Lung (tissue), 12 donors: ENCODE data around the gene BBX. TPM values are rescaled to one million over a fixed set of nuclear protein-coding genes. Genes with fewer than 3 reads are reported as not detected.

Source experiments
- ATAC-seq: fragments of 200-7000 bp; cut with Tn5 transposase; one replicate; pipeline ENCODE4 v1.9.1; 2020; ENCODE audit warnings: moderate number of reproducible peaks; ENCODE audit not compliant: insufficient read depth, low FRiP score
- DNase-seq, 3 donors: peaks; one replicate each; pipeline ENCODE4 v3.0.0-alpha.2; 2013 to 2017
- H3K27ac ChIP-seq, 2 donors: one replicate each; pipeline ENCODE4 v1.5.1; 2013; ENCODE audit warnings: mild to moderate bottlenecking in 2 of 2, moderate library complexity in 2 of 2, control low read depth in 1 of 2, inconsistent platforms in 1 of 2, low read depth in 1 of 2, low read length in 1 of 2
- H3K27me3 ChIP-seq, 3 donors: one replicate each; pipeline ENCODE4 v1.5.1; 2013; ENCODE audit warnings: low read length in 2 of 3; ENCODE audit not compliant: control insufficient read depth in 3 of 3, insufficient read depth in 3 of 3
- H3K36me3 ChIP-seq, 4 donors: one replicate each; pipeline ENCODE4 v1.5.1; 2013; ENCODE audit warnings: low read length in 4 of 4, mild to moderate bottlenecking in 1 of 4, moderate library complexity in 1 of 4; ENCODE audit not compliant: control insufficient read depth in 4 of 4, insufficient read depth in 4 of 4
- H3K4me1 ChIP-seq, 5 donors: one replicate each; pipeline ENCODE4 v1.5.1; 2013; ENCODE audit warnings: low read length in 5 of 5, mild to moderate bottlenecking in 2 of 5, moderate library complexity in 1 of 5; ENCODE audit not compliant: control insufficient read depth in 5 of 5, insufficient read depth in 5 of 5
- H3K4me3 ChIP-seq: one replicate; pipeline ENCODE4 v1.5.1; 2013; ENCODE audit warnings: mild to moderate bottlenecking, control low read depth, moderate library complexity
- H3K9ac ChIP-seq, 2 donors: one replicate each; pipeline ENCODE4 v1.5.1; 2013; ENCODE audit warnings: low read length in 2 of 2, control low read depth in 1 of 2; ENCODE audit not compliant: insufficient read depth in 1 of 2
- H3K9me3 ChIP-seq, 4 donors: one replicate each; pipeline ENCODE4 v1.5.1; 2013; ENCODE audit warnings: low read length in 3 of 4, mild to moderate bottlenecking in 1 of 4, moderate library complexity in 1 of 4; ENCODE audit not compliant: control insufficient read depth in 4 of 4, insufficient read depth in 3 of 4
- CTCF ChIP-seq: IDR thresholded peaks from 2 replicates; pipeline ENCODE4 v1.5.1; 2012; ENCODE audit warnings: mild to moderate bottlenecking; ENCODE audit errors: control extremely low read depth, extremely low read depth
- WGBS, 2 donors: extraction: QIAGEN DNeasy Blood & Tissue Kit; methylation state at CpG; one replicate each; pipeline ENCODE4 v1.1.7; 2013; 5-methylcytosine and 5-hydroxymethylcytosine counted together
- polyA plus RNA-seq, 2 donors: library from polyadenylated mRNA; stranded (reverse); fragments of 200-250 nt; gene quantifications; one replicate each; pipeline ENCODE4 v1.2.1, GENCODE V29; 2013
- total RNA-seq, 2 donors: library from RNA; depleted of rRNA in 1 of 2; stranded (reverse); fragments of >200 nt in 1 of 2; gene quantifications; one replicate each; pipeline ENCODE4 v1.2.1, GENCODE V29; 2014 to 2021
- donor health status: control.
- donor health status: control.
- donor health status: Bipolar disorder and iron deficiency.
- donor health status: healthy.
- donor health status: DM: yes; HTN: yes; CAD: no.

Gene BBX
- total and polyA plus RNA-seq, 4 donors, result 6.3 to 93.3 (median 25.1) TPM

GRCh38 chr3:107620534-107620933 lies 97.8 kb downstream of the BBX start:
- Histone ChIP-seq H3K27ac (no peak overlapping the region), H3K27me3 (no peaks in the 10 kb centered on the region), H3K4me3 (no peak overlapping the region), H3K9me3 (no peaks in the 10 kb centered on the region), H3K9ac (no peak overlapping the region), H3K4me1 (no peaks in the 10 kb centered on the region), H3K36me3 (no peaks in the 10 kb centered on the region)
- ATAC-seq (no peak), DNase-seq (no peak)
- WGBS, 2 donors, result 98 to 100% methylated on average over 3 of the region's 3 CpGs
- TF ChIP-seq CTCF, result no peak

DNA sequence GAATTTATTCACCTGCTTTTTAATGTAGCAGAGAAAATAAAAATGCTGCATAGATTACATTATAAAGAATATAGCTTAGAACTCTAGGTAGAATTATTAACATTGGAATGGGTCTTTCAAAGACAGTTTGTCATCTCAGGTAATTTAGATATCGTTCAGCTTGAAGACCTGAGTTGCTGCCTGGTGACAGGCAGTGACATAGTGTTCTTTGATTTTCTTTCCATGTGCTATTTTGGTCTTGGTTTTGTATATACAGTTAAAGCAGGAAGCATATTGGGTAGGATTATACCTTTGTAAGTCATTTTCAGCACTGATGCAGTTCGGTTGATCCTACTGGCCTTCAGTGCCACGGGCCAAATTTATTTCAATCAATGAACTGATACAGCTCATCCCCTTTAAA lies 98.7 kb downstream of the BBX start:
- ATAC-seq (no peak), DNase-seq (no peak)
- Histone ChIP-seq H3K27me3 (no peaks in the 10 kb centered on the region), H3K36me3 (no peaks in the 10 kb centered on the region), H3K4me3 (no peak overlapping the region), H3K4me1 (no peaks in the 10 kb centered on the region), H3K27ac (no peak overlapping the region), H3K9me3 (no peaks in the 10 kb centered on the region), H3K9ac (no peak overlapping the region)
- TF ChIP-seq CTCF, result no peak
- 71 to 79% methylated on average over 3 of the region's 3 CpGs for WGBS, 2 donors

GRCh38 chr3:107627962-107628542 lies 105.3 kb downstream of the BBX start:
- H3K9ac ChIP-seq, result no peak overlapping the region
- no peaks in the 10 kb centered on the region for H3K9me3 ChIP-seq
- DNase-seq (no peak), ATAC-seq (no peak)
- no peaks in the 10 kb centered on the region for H3K27me3 ChIP-seq
- H3K4me3 ChIP-seq, result no peak overlapping the region
- peaks cover 0 to 10% (median 0%) of the 10 kb centered on the region in 5 donors for H3K4me1 ChIP-seq
- TF ChIP-seq CTCF, result no peak
- no peaks in the 10 kb centered on the region for H3K36me3 ChIP-seq
- no peak overlapping the region for H3K27ac ChIP-seq

DNA sequence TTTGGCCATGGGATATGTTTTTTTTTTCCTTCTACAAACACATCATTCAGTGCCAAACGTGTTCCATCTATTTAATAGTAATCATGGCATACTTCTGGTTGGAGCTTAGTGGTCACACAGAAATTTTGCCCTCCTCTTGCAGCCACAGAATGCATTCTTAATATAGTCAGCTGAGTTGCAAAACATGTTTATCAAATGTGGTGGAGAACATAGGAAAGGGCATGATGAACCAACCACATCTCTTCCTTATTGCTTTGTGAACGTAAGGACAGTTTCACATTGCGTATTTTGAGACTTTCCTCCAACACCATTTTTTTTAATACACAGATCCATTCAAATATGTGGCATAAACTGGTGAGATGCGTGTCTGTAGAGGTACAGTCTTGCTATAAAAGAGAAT lies 106.8 kb downstream of the BBX start:
- Histone ChIP-seq H3K9me3 (no peaks in the 10 kb centered on the region), H3K9ac (no peak overlapping the region), H3K4me3 (no peak overlapping the region), H3K4me1 (peaks cover 0 to 13% (median 0%) of the 10 kb centered on the region in 5 donors), H3K27ac (no peak overlapping the region), H3K27me3 (no peaks in the 10 kb centered on the region), H3K36me3 (no peaks in the 10 kb centered on the region)
- ATAC-seq, result no peak
- WGBS, 2 donors, result 41 to 71% methylated on average over 4 of the region's 4 CpGs
- no peak for TF ChIP-seq CTCF
- DNase-seq, result no peak
